Measurements from ENCODE around the gene MGMT.

DNA sequence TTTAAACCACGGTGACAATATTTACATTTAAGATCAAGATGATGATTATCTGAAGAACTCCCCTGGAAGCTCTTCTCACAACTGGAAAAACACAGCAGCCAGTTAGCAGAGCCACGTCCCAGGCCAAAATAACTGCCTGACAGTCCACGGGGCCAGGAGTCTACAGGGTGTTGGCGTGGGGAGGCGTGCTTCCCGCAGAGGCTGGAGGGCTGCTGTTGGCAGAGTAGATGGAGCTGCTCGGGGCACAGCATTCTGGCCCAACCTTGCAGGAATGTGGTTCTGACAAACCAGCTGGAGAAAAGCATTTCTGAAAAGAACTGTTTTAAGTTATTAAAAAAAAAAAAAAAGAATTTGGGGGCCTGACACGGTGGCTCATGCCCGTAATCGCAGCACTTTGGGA is 319.2 kb downstream of the MGMT start:
- TF ChIP-seq CTCF (IDR thresholded peaks at IDR 0.05) (no peak), ZFX (IDR thresholded peaks at IDR 0.05; ENCODE audit: borderline replicate concordance) (no peak)

All from 22Rv1 (cell line).